ENCODE results near the gene LHFPL5. TPM values are rescaled to one million over a fixed set of nuclear protein-coding genes. Genes with fewer than 3 reads are reported as not detected.

Gene LHFPL5
- polyA plus RNA-seq, 1 donor (not counting 4 experiments of a cell fraction or from before 2014, with no cell fraction given), result not detected

DNA sequence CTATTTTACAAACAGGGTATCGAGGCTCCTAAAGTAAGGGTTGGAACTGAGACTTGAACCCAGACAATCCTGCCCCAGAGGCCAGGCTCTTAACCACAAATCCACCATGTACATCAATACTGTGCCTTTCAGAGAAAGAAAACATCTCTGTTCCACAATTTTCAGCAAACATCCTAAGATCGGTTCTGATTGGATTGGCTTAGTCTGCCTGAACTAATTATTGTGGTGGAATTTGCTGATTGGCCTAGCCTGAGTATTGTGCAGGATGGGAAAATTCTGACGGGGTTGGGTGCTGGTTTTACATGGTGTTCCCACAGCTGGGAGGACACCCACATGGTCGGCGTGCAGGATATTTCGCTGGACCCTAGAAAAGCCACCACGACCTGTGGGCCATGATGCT lies 24.4 kb upstream of the LHFPL5 start, which contains the start of gene CLPSL1:
Gene CLPSL1 (plus strand): TSS at position 301 of the 400 bp plus-strand sequence. CDS start 92 bp downstream, at position 393.
- H3K9me1 ChIP-seq (ENCODE audit: control insufficient read depth, extremely low read depth, insufficient read depth, low read length), result no peaks in the 10 kb centered on the region
- H3K27me3 ChIP-seq (ENCODE audit: control insufficient read depth, extremely low read depth, insufficient read depth, low read length), result peaks cover 20% of the 10 kb centered on the region
- no peaks in the 10 kb centered on the region for H3K9me3 ChIP-seq (ENCODE audit: control insufficient read depth, low read depth, low read length)
- no peaks in the 10 kb centered on the region for H3K36me3 ChIP-seq (ENCODE audit: control insufficient read depth in 2 of 2, extremely low read depth in 1 of 2, insufficient read depth in 2 of 2, low read length in 2 of 2)
- no peak within 1 kb of the TSS for H3K9ac ChIP-seq (ENCODE audit: control insufficient read depth, extremely low read depth, insufficient read depth, low read length)
- H2AFZ ChIP-seq (ENCODE audit: control insufficient read depth, low read length), result no peak within 1 kb of the TSS
- FAIRE-seq (no peak), DNase-seq (ENCODE audit: low read depth, low spot score) (no peak)
- H3K4me1 ChIP-seq (ENCODE audit: control insufficient read depth, extremely low read depth, insufficient read depth, low read length), result peaks cover 6% of the 10 kb centered on the region
- no peak within 1 kb of the TSS for H3K27ac ChIP-seq (ENCODE audit: control insufficient read depth, insufficient read depth, low read length)
- TF ChIP-seq, protein P1, sequence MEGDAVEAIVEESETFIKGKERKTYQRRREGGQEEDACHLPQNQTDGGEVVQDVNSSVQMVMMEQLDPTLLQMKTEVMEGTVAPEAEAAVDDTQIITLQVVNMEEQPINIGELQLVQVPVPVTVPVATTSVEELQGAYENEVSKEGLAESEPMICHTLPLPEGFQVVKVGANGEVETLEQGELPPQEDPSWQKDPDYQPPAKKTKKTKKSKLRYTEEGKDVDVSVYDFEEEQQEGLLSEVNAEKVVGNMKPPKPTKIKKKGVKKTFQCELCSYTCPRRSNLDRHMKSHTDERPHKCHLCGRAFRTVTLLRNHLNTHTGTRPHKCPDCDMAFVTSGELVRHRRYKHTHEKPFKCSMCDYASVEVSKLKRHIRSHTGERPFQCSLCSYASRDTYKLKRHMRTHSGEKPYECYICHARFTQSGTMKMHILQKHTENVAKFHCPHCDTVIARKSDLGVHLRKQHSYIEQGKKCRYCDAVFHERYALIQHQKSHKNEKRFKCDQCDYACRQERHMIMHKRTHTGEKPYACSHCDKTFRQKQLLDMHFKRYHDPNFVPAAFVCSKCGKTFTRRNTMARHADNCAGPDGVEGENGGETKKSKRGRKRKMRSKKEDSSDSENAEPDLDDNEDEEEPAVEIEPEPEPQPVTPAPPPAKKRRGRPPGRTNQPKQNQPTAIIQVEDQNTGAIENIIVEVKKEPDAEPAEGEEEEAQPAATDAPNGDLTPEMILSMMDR (optimal IDR thresholded peaks at IDR 0.05 in 1 of 3, IDR thresholded peaks at IDR 0.05 in 1 of 3, conservative IDR thresholded peaks at IDR 0.05 in 1 of 3; ENCODE audit: extremely low read depth in 1 of 3, insufficient read depth in 2 of 3, low read length in 3 of 3), result no peak
- TF ChIP-seq EZH2 (IDR thresholded peaks at IDR 0.05; ENCODE audit: low read length), result no peak
- no peak within 1 kb of the TSS for H3K4me2 ChIP-seq (ENCODE audit: control insufficient read depth, extremely low read depth, insufficient read depth, low read depth, low read length)
- dilution Hi-C loops (cut with MboI; ENCODE audit: extremely low pct_ligation_motif_present, low sequenced_read_pairs), result no loop called here
- H4K20me1 ChIP-seq (ENCODE audit: control insufficient read depth, extremely low read depth, insufficient read depth, low read length), result no peaks in the 10 kb centered on the region
- no peaks in the 10 kb centered on the region for H3K79me2 ChIP-seq (ENCODE audit: control insufficient read depth, insufficient read depth, low read length)
- no peak within 1 kb of the TSS for H3K4me3 ChIP-seq (ENCODE audit: control insufficient read depth in 2 of 3, extremely low read depth in 1 of 3, insufficient read depth in 2 of 3, low read depth in 1 of 3, low read length in 3 of 3)

DNA sequence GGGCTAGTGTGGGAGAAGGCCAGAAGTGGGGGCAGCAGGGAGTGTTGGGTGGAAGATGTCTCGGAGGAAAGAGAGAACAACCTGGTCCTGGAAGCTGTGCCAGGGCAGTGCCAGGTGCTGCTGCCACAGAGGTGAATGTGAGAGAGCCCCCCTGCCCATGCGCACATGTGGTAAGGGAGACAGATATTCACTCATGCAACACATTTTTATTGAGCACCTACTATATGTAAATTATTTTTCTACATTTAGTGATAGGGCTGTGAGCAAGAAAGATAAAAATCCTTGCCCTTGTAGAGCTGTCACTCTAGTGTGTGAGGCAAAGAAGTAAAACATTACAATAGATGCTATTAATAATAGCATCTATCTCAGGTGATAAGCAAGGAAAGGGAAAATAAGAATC lies 23.9 kb upstream of the LHFPL5 start:
- H3K4me2 ChIP-seq (ENCODE audit: control insufficient read depth, extremely low read depth, insufficient read depth, low read depth, low read length), result no peak overlapping the region
- no peak overlapping the region for H3K27ac ChIP-seq (ENCODE audit: control insufficient read depth, insufficient read depth, low read length)
- H3K36me3 ChIP-seq (ENCODE audit: control insufficient read depth in 2 of 2, extremely low read depth in 1 of 2, insufficient read depth in 2 of 2, low read length in 2 of 2), result no peaks in the 10 kb centered on the region
- H3K27me3 ChIP-seq (ENCODE audit: control insufficient read depth, extremely low read depth, insufficient read depth, low read length), result peaks cover 18% of the 10 kb centered on the region
- no peaks in the 10 kb centered on the region for H3K79me2 ChIP-seq (ENCODE audit: control insufficient read depth, insufficient read depth, low read length)
- TF ChIP-seq, protein P1 (optimal IDR thresholded peaks at IDR 0.05 in 1 of 3, IDR thresholded peaks at IDR 0.05 in 1 of 3, conservative IDR thresholded peaks at IDR 0.05 in 1 of 3; ENCODE audit: extremely low read depth in 1 of 3, insufficient read depth in 2 of 3, low read length in 3 of 3), result no peak
- TF ChIP-seq EZH2 (IDR thresholded peaks at IDR 0.05; ENCODE audit: low read length), result no peak
- DNase-seq (ENCODE audit: low read depth, low spot score) (no peak), FAIRE-seq (no peak)
- no peaks in the 10 kb centered on the region for H3K9me1 ChIP-seq (ENCODE audit: control insufficient read depth, extremely low read depth, insufficient read depth, low read length)
- dilution Hi-C loops (cut with MboI; ENCODE audit: extremely low pct_ligation_motif_present, low sequenced_read_pairs), result no loop called here
- peaks cover 6% of the 10 kb centered on the region for H3K4me1 ChIP-seq (ENCODE audit: control insufficient read depth, extremely low read depth, insufficient read depth, low read length)
- H2AFZ ChIP-seq (ENCODE audit: control insufficient read depth, low read length), result no peak overlapping the region
- no peak overlapping the region for H3K9ac ChIP-seq (ENCODE audit: control insufficient read depth, extremely low read depth, insufficient read depth, low read length)
- no peaks in the 10 kb centered on the region for H3K9me3 ChIP-seq (ENCODE audit: control insufficient read depth, low read depth, low read length)
- H3K4me3 ChIP-seq (ENCODE audit: control insufficient read depth in 2 of 3, extremely low read depth in 1 of 3, insufficient read depth in 2 of 3, low read depth in 1 of 3, low read length in 3 of 3), result no peak overlapping the region
- no peaks in the 10 kb centered on the region for H4K20me1 ChIP-seq (ENCODE audit: control insufficient read depth, extremely low read depth, insufficient read depth, low read length)

All from keratinocyte (primary cell).